GM19468 (cell line): ENCODE results near the gene SPATA16.

Experiments
- ATAC-seq: cut with Tn5 transposase; IDR thresholded peaks from one replicate; pipeline ENCODE4 v1.9.1; 2021; ENCODE audit warnings: mild to moderate bottlenecking, moderate library complexity, moderate number of reproducible peaks; ENCODE audit not compliant: unreplicated experiment; ENCODE audit errors: extremely low read depth

Gene SPATA16

GRCh38 chr3:173007079-173007723, 133.8 kb downstream of the SPATA16 start:
- no peak for ATAC-seq

GRCh38 chr3:173006006-173006405, 135.0 kb downstream of the SPATA16 start:
- ATAC-seq, result no peak

DNA sequence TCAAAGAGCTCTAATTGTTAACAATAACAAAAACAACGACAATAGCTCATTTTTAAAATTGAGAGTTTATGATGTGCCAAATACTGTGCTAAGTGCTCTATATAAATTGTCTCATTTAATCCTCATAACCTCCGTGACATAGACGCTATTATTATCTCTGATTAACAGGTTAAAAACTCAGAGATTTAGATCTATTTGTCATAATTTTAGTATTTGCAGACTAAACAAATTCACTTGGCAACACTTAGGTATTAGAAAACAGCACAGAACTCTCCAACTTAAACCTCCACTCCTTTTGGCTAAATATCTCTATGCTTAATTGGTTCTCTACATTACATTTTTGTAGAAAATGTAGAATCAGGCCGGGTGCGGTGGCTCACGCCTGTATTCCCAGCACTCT, 136.4 kb downstream of the SPATA16 start:
- no peak for ATAC-seq

DNA sequence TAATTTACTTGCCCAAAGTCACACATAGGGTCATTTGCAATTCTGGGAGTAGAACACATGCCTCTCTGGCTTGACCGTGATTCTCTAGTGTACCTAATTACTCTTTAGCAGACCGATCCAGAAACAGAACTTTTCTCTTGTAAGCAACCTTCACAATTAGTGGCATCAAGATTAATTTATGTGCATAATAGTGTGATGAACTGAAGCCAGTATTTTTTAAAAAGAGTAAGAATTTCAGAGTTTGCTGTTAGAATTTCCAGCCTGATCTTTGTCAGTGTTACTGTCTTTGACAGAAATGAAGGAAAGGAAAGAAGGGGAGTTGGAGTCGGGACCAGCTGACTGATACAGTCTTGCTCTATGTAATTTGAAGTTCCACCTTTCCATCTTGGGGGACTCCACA, 137.1 kb downstream of the SPATA16 start:
- no peak for ATAC-seq

GRCh38 chr3:173003471-173003870, 137.6 kb downstream of the SPATA16 start:
- no peak for ATAC-seq

GRCh38 chr3:173001622-173002021, 139.4 kb downstream of the SPATA16 start:
- no peak for ATAC-seq

DNA sequence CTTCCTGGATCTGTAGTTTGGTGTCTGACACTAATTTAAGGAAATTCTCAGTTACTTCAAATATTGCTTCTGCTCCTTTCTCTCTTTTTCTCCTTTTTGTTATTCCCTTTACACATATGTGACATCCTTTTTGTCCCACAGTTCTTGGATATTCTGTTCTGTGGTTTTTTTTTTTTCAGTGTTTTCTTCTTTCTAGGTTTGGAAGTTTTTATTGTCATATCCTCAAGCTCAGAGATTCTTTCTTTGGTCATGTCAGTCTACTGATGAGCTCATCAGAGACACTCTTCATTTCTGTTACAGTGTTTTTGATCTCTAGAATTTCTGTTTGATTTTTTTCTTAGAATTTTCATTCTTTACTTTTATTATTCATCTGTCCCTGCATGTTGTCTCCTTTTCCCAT, 140.5 kb downstream of the SPATA16 start:
- no peak for ATAC-seq

DNA sequence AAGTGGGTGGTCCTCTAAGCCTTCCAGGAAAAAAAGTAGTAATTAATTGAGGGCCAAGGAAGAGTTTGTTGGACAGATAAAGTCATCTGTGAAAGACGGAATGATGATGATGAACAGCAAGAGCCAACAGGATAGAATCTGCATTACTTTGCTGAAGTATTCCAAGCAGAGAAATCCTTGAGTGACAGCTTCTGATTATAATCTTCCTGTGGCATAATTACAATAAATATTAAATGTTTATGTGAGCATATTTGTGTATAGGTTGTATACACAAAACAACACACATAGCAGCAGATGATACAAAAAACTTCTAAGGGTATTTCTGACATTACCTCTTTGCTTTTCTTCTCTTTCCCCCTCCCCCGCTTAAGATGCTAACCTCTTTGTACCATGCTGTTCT, 147.6 kb downstream of the SPATA16 start:
- no peak for ATAC-seq

- ATAC-seq, result no peak
These were observed 149.5 kb downstream of the SPATA16 start for GRCh38 chr3:172991424-172991996.

DNA sequence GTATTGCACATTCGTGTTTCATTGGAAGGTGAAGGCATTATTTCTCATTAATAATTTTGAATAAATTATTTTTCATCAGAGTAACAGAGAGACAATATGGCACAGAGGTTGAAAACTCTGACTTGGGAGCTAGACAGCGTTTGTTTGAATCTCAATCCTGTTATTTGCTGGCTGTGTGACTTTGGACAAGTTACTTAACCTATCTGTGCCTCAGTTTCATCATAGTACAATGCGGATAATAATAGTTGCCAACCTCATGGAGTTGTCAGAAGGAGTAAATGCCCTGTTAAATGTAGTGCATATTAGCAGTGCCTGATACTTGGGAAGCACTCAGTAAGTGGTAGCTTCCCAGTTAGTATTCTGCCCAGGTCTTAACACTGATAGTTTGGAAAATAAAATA, 151.7 kb downstream of the SPATA16 start:
- ATAC-seq, result no peak

DNA sequence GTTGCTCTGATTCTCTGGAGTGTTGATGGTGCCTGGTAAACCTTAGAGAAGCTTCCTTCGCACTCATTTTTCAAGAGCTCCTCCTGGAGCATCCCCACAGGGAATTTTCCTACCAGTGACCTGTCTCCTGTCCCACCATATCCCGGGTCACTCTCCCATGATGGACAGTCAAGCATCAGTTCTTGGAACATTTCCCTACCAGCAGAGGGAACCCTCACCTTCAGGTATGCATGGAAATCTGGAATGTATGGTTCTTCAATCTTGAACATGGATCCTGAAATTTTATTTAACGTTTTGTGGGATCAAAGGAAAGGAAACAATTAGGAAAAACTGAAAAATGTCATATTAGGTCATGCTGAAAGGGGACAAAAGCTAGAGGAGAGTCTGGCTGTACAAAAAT, 153.8 kb downstream of the SPATA16 start:
- no peak for ATAC-seq

DNA sequence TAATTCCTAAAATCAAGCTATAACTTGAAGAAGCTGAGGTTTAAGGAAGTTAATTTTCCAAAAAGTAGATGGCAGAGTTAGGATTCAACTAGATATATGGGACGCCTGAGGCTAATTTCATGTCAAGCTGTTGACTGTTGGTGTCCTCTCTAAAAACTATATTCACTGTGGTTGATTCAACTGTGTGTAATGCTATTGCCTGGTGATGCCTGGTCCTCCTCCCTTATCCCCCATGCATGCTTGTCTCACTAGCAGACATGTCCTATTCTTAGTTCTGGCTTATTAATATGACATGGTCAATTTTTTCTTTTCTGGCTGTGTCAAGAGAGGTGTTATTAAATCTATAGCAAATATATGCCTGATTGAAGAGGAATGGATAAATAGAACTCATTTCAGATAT, 156.1 kb downstream of the SPATA16 start:
- ATAC-seq, result no peak

GRCh38 chr3:172982736-172983364, 158.2 kb downstream of the SPATA16 start:
- no peak for ATAC-seq

- no peak for ATAC-seq
These were observed 159.5 kb downstream of the SPATA16 start for GRCh38 chr3:172981407-172981983.

DNA sequence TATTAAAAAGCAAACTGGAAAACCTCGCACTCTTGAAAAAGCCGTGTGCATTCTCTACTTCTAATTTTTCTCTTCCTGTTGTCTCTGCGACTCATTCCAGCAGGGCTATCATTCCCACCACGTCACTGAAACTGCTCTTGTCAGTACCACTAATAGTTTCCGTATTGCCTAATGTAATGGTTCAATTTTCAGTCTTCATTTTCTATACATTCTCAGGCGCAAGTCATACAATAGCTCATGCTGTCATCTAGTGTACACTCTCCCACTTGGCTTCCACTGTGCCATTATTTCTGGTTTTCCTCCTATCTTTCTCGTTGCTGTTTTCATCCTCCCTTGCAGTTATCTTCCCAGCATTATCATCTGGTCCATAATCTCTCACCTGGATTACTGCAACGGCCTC, 160.2 kb downstream of the SPATA16 start:
- no peak for ATAC-seq

DNA sequence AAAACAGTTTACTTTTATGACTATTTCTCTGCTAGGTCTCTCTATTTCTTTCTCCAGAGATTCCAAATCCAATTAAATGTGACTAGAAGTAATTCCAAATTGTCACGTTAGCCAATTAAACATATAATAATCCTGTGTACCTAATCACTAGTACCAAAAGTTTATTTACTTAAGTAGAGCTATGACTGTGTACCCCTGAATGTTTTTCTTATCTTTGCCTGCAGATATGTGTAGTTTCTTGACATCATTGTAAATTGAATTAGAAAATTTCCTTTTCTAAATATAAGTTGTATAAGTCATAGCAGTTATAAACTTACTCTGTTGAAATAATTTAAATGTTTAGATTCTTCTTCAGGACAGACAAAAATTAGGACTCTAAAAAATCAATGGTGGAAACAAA, 163.3 kb downstream of the SPATA16 start:
- ATAC-seq, result no peak

- no peak for ATAC-seq
These were observed 166.1 kb downstream of the SPATA16 start for GRCh38 chr3:172974969-172975368.

DNA sequence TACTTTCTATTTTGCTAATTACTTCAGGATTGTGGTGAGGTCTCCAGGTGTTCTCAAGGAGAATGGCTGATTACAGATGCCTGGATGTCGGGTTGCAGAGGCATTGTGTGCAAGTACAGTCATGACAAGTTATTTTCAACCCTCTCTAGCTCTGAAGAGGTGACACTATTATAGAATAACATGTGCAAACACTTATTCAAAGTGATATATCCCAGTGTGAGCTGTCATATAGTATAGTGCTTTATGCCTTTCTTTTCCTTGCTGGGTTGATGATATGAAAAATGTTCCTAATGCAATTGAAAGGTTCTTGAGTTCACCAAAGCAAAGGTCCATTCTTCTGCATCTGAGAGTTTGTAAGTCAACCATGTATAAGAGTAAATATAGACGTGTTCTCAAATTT, 167.2 kb downstream of the SPATA16 start:
- no peak for ATAC-seq

GRCh38 chr3:172972717-172973116, 168.3 kb downstream of the SPATA16 start:
- no peak for ATAC-seq

DNA sequence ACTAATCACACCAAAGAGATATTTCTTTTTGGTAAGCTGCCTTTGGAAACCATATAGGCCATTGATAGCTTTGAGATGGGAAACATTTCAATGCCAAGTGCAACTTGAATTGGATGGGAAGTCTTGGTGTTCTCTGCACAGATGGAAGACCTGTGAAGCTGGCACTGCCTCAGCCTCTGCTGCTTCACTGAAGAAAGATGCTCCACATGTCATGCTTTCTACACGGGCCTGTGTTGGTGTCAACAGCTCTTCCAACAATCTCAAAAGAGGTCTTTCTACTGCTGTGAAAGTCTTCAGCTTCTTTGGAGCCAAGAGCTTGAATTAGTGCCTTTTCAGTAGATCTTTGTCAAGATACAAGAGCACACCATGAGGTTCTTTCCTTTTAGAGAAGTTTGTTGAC, 169.0 kb downstream of the SPATA16 start:
- ATAC-seq, result no peak

GRCh38 chr3:172968646-172969045, 172.4 kb downstream of the SPATA16 start:
- ATAC-seq, result no peak

DNA sequence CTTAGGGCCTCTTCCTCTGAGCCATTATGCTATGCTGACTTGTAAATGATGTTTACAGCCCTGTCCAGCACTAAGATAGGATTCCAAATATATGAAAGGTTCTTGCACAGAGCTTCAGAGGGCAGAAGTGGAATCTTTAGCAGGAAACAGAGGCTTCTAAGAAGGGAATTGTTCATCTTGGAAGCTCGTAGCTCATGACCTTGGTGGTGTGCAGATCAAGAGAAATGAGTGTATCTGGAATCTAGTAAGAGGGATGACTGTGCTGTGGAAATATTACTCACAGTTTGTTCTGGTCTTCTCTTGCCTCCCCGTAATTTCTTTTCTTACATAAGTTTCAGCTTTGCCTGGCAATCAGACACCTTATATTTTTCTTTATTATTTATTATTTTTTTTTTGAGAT, 175.8 kb downstream of the SPATA16 start:
- ATAC-seq, result no peak
